ENCODE measurements around the gene TBC1D3B. TPM values are rescaled to one million over a fixed set of nuclear protein-coding genes. Genes with fewer than 3 reads are reported as not detected.
"Not testable (repeated sequence)": the region's sequence is repeated elsewhere in the genome, so short reads cannot be mapped to it uniquely, and the experiment has no call there.

The TBC1D3B gene
- total RNA-seq (2016; rRNA removed; fragmentation: Illumina TruSeq; extraction: Trizol) (1.8 TPM in 1 of 2 replicates, not detected in the other), polyA plus RNA-seq (2011; rRNA removed) (1.1 and 2.1 TPM in 2 replicates), polyA minus RNA-seq (2011; rRNA and poly(A)+ RNA removed; ENCODE audit: low replicate concordance) (0.42 and 1.9 TPM in 2 replicates), Bru-seq, nascent RNA (percentile 31 among the genes with signal in this experiment), BruChase-seq, experiment 1, labeled RNA remaining after a 6-hour chase (percentile 41 among the genes with signal in this experiment), BruChase-seq, experiment 2, labeled RNA remaining after a 2-hour chase (percentile 41 among the genes with signal in this experiment)
- 1.4 TPM in 1 of 2 replicates, not detected in the other for total RNA-seq (2016; cell fraction: cytosol; rRNA removed; fragmentation: Illumina TruSeq; extraction: Trizol; ENCODE audit: low read depth)
- total RNA-seq (2016; cell fraction: insoluble cytoplasmic fraction; rRNA removed; fragmentation: Illumina TruSeq; extraction: Trizol), result 1.8 TPM in 1 of 2 replicates, not detected in the other
- total RNA-seq (2016; cell fraction: membrane; rRNA removed; fragmentation: Illumina TruSeq; extraction: Trizol), result 0.74 and 1.3 TPM in 2 replicates
- 5.9 and 6.1 TPM in 2 replicates for total RNA-seq (2016; cell fraction: nucleus; rRNA removed; fragmentation: Illumina TruSeq; extraction: Trizol)
- polyA plus RNA-seq (2011; cell fraction: cytosol; rRNA removed), result 0.46 and 0.52 TPM in 2 replicates
- polyA plus RNA-seq (2011; cell fraction: nucleus; rRNA removed), result 12.8 and 13.4 TPM in 2 replicates
- polyA plus RNA-seq (2012), result 2.5 and 2.6 TPM in 2 replicates
- not detected in 2 replicates for polyA plus RNA-seq (2016; cell fraction: cytosol; fragmentation: Illumina TruSeq; extraction: Trizol; ENCODE audit: low read depth)
- 0.50 TPM in 1 of 2 replicates, not detected in the other for polyA plus RNA-seq (2016; cell fraction: insoluble cytoplasmic fraction; fragmentation: Illumina TruSeq; extraction: Trizol; ENCODE audit: low read depth)
- not detected in 2 replicates for polyA plus RNA-seq (2016; cell fraction: membrane; fragmentation: Illumina TruSeq; extraction: Trizol; ENCODE audit: low read depth)
- polyA plus RNA-seq (2016; cell fraction: nucleus; fragmentation: Illumina TruSeq; extraction: Trizol; ENCODE audit: insufficient read depth, low read depth), result 12.6 and 14.8 TPM in 2 replicates
- polyA minus RNA-seq (2011; cell fraction: cytosol; rRNA and poly(A)+ RNA removed), result not detected in 2 replicates
- polyA minus RNA-seq (2011; cell fraction: nucleus; rRNA and poly(A)+ RNA removed), result 3.9 and 5.9 TPM in 2 replicates
- long read RNA-seq, experiment 1, result 0 reads
- long read RNA-seq, experiment 2, result 0 reads

DNA sequence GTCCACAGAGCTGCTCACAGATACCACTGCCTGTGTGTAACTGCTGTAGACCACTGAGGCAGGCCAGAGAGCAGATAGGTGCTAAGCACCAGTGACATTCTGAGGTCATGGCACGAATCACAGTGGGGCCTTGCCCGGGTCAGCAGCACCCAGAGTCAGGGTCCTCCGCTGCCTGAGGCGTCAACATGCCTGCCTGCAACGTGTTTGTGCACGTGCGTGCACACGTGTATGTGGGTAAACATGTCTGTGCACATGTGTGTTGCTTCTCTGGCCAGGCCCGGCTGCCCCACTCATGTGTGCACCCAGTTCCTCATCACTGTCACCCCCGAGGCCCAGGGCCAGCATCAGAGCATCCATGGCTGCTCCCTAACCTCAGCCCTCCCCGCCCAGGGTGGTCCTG is at the start of gene TBC1D3B:
Gene TBC1D3B (minus strand): TSS at position 101 of the 400 bp plus-strand sequence. CDS start 1,586 bp downstream, outside the sequence.
- H3K79me2 ChIP-seq (ENCODE audit: insufficient read depth, low read length); H2AFZ ChIP-seq (ENCODE audit: low read length); H3K4me3 ChIP-seq (replicated peaks in 1 of 3; ENCODE audit: insufficient read depth in 1 of 3, low read depth in 2 of 3, low read length in 3 of 3); ATAC-seq; H3K4me2 ChIP-seq (ENCODE audit: low read depth, low read length); DNase-seq (ENCODE audit: low spot score); intact Hi-C loops (cut with micrococcal nuclease; ENCODE audit: unreplicated experiment); BruUV-seq (replicated peaks); H3K27me3 ChIP-seq (ENCODE audit: control insufficient read depth in 1 of 2, insufficient read depth in 2 of 2, low read length in 2 of 2); H4K20me1 ChIP-seq (ENCODE audit: insufficient read depth, low read length); POLR2A ChIA-PET; H3K27ac ChIP-seq (ENCODE audit: extremely low read length, insufficient read depth, low read length); H3K36me3 ChIP-seq (replicated peaks in 1 of 2; ENCODE audit: control insufficient read depth in 1 of 2, insufficient read depth in 2 of 2, low read length in 2 of 2); H3K9me3 ChIP-seq (ENCODE audit: low read length); FAIRE-seq; H3K4me1 ChIP-seq (ENCODE audit: insufficient read depth, low read length); CTCF ChIA-PET (ENCODE audit: low intra/inter-chr PET ratio, low total read pairs); in situ Hi-C loops (cut with HindIII; ENCODE audit: extremely low pct_ligation_motif_present, low pct_unique_long_range_greater_than_20kb); H3K9ac ChIP-seq (ENCODE audit: insufficient read depth, low read depth, low read length): not testable (repeated sequence)
- WGBS (ENCODE audit: low lambda C conversion rate), result 0% methylated on average over 1 of the region's 11 CpGs

DNA sequence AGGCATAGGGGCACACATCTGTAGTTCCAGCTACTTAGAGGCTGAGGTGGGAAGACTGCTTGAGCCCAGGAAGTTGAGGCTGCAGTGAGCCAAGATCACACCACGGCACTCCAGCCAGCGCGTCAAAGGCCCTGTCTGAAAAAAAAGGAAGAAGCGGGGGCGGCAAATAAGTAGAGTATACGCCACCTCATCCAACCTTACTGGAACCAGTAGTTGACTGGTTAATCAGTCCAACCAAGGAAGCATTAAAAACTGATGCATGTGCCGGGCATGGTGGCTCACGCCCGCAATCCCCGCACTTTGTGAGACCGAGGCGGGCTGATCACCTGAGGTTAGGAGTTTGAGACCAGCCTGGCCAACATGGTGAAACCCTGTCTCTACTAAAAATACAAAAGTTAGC is 46.5 kb upstream of the TBC1D3B start:
- 47% methylated on average over 11 of the region's 12 CpGs for WGBS (ENCODE audit: low lambda C conversion rate)
- DNase-seq (ENCODE audit: low spot score); H3K27ac ChIP-seq (ENCODE audit: extremely low read length, insufficient read depth, low read length); H3K36me3 ChIP-seq (replicated peaks in 1 of 2; ENCODE audit: control insufficient read depth in 1 of 2, insufficient read depth in 2 of 2, low read length in 2 of 2); H3K4me2 ChIP-seq (ENCODE audit: low read depth, low read length); H3K9ac ChIP-seq (ENCODE audit: insufficient read depth, low read depth, low read length); FAIRE-seq; in situ Hi-C loops (cut with HindIII; ENCODE audit: extremely low pct_ligation_motif_present, low pct_unique_long_range_greater_than_20kb); BruUV-seq (replicated peaks); intact Hi-C loops (cut with micrococcal nuclease; ENCODE audit: unreplicated experiment); CTCF ChIA-PET (ENCODE audit: low intra/inter-chr PET ratio, low total read pairs); ATAC-seq; H3K4me1 ChIP-seq (ENCODE audit: insufficient read depth, low read length); POLR2A ChIA-PET; H4K20me1 ChIP-seq (ENCODE audit: insufficient read depth, low read length); H2AFZ ChIP-seq (ENCODE audit: low read length); H3K27me3 ChIP-seq (ENCODE audit: control insufficient read depth in 1 of 2, insufficient read depth in 2 of 2, low read length in 2 of 2); H3K4me3 ChIP-seq (replicated peaks in 1 of 3; ENCODE audit: insufficient read depth in 1 of 3, low read depth in 2 of 3, low read length in 3 of 3); H3K79me2 ChIP-seq (ENCODE audit: insufficient read depth, low read length); H3K9me3 ChIP-seq (ENCODE audit: low read length): not testable (repeated sequence)

DNA sequence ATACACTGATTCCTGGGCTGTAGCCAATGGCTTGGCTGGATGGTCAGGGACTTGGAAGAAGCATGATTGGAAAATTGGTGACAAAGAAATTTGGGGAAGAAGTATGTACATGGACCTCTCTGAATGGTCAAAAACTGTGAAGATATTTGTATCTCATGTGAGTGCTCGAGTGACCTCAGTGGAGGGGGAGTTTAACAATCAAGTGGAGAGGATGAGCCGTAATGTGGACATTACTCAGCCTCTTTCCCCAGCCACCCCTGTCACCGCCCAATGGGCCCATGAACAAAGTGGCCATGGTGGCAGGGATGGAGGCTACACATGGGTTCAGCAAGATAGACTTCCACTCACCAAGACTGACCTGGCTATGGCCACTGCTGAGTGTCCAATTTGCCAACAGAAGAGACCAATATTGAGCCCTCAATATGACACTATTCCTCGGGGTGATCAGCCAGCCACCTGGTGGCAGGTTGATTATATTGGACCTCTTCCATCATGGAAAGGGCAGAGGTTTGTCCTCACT is 45.2 kb upstream of the TBC1D3B start:
- H3K27ac ChIP-seq (ENCODE audit: extremely low read length, insufficient read depth, low read length); intact Hi-C loops (cut with micrococcal nuclease; ENCODE audit: unreplicated experiment): not testable (repeated sequence)

More for the DNA sequence above, 45.2 kb upstream of the TBC1D3B start:
- H4K20me1 ChIP-seq (ENCODE audit: insufficient read depth, low read length); H3K36me3 ChIP-seq (replicated peaks in 1 of 2; ENCODE audit: control insufficient read depth in 1 of 2, insufficient read depth in 2 of 2, low read length in 2 of 2); POLR2A ChIA-PET; H3K79me2 ChIP-seq (ENCODE audit: insufficient read depth, low read length); CTCF ChIA-PET (ENCODE audit: low intra/inter-chr PET ratio, low total read pairs); H3K4me1 ChIP-seq (ENCODE audit: insufficient read depth, low read length); FAIRE-seq; H3K4me2 ChIP-seq (ENCODE audit: low read depth, low read length); H3K9ac ChIP-seq (ENCODE audit: insufficient read depth, low read depth, low read length); H2AFZ ChIP-seq (ENCODE audit: low read length); in situ Hi-C loops (cut with HindIII; ENCODE audit: extremely low pct_ligation_motif_present, low pct_unique_long_range_greater_than_20kb); H3K4me3 ChIP-seq (replicated peaks in 1 of 3; ENCODE audit: insufficient read depth in 1 of 3, low read depth in 2 of 3, low read length in 3 of 3); DNase-seq (ENCODE audit: low spot score); ATAC-seq; BruUV-seq (replicated peaks); H3K9me3 ChIP-seq (ENCODE audit: low read length); H3K27me3 ChIP-seq (ENCODE audit: control insufficient read depth in 1 of 2, insufficient read depth in 2 of 2, low read length in 2 of 2): not testable (repeated sequence)
- WGBS (ENCODE audit: low lambda C conversion rate), result 22% methylated on average over 4 of the region's 4 CpGs
